Colonic mucosa (tissue), 4 donors: ENCODE measurements around the gene SOX8. TPM values are rescaled to one million over a fixed set of nuclear protein-coding genes. Genes with fewer than 3 reads are reported as not detected.

Experiments
- DNase-seq: peaks from one replicate; pipeline ENCODE4 v3.0.0-alpha.2; 2020
- H3K27ac ChIP-seq: fragments of 200-600 bp; one replicate; pipeline ENCODE4 v1.8.0; 2021
- H3K27me3 ChIP-seq: fragments of 200-600 bp; one replicate; pipeline ENCODE4 v1.8.0; 2021
- H3K36me3 ChIP-seq: fragments of 200-600 bp; one replicate; pipeline ENCODE4 v1.8.0; 2021
- H3K4me1 ChIP-seq: fragments of 200-600 bp; one replicate; pipeline ENCODE4 v1.8.0; 2021; ENCODE audit warnings: mild to moderate bottlenecking
- H3K4me3 ChIP-seq: fragments of 200-600 bp; one replicate; pipeline ENCODE4 v1.8.0; 2021
- H3K9ac ChIP-seq, 2 donors: one replicate each; pipeline ENCODE4 v1.7.0; 2013; ENCODE audit warnings: control low read depth in 2 of 2, low read depth in 2 of 2, low read length in 2 of 2
- H3K9me3 ChIP-seq: fragments of 200-600 bp; one replicate; pipeline ENCODE4 v1.8.0; 2021
- CTCF ChIP-seq: fragments of 200-600 bp; IDR thresholded peaks from one replicate; pipeline ENCODE4 v1.8.0; 2022; ENCODE audit warnings: antibody characterized with exemption, mild to moderate bottlenecking
- intact Hi-C: fragments of 100-400 bp; cut with DNase I; formaldehyde crosslinking; loops from one replicate; pipeline ENCODE4 v1.14.1; 2022
- total RNA-seq, 2 donors: library from RNA; stranded (reverse); fragmentation: NEBNext Ultra II Directional in 1 of 2; extraction: Animal tissue kit (Norgen Biotek cat#: 25700) in 1 of 2; gene quantifications; one replicate each; pipeline ENCODE4 v1.2.1, GENCODE V29; 2021
- donor health status: healthy.
- donor health status: DM: no; HTN: no; CAD: no.
- donor health status: DM: no; HTN: no; CAD: no.

SOX8 gene
- total RNA-seq, 2 donors from 2014 or later, result 0.20 to 0.61 TPM

GRCh38 chr16:984736-985636 lies 3.4 kb downstream of the SOX8 start:
- Histone ChIP-seq H3K36me3 (no peaks in the 10 kb centered on the region), H3K9ac (no peak overlapping the region), H3K27me3 (peaks cover 30% of the 10 kb centered on the region), H3K27ac (no peak overlapping the region), H3K9me3 (no peaks in the 10 kb centered on the region), H3K4me1 (no peaks in the 10 kb centered on the region), H3K4me3 (no peak overlapping the region)
- TF ChIP-seq CTCF, result no peak
- DNase-seq, result no peak
- intact Hi-C loops, result no loop called here

- TF ChIP-seq CTCF, result no peak
- H3K27me3 ChIP-seq, result peaks cover 21% of the 10 kb centered on the region
- no peak overlapping the region for H3K27ac ChIP-seq
- intact Hi-C loops, result no loop called here
- H3K9ac ChIP-seq, result no peak overlapping the region
- no peaks in the 10 kb centered on the region for H3K9me3 ChIP-seq
- no peak overlapping the region for H3K4me3 ChIP-seq
- no peaks in the 10 kb centered on the region for H3K36me3 ChIP-seq
- no peaks in the 10 kb centered on the region for H3K4me1 ChIP-seq
- DNase-seq, result no peak
Measured at GRCh38 chr16:985646-986400, 4.3 kb downstream of the SOX8 start.

GRCh38 chr16:986411-986810 lies 4.8 kb downstream of the SOX8 start:
- Histone ChIP-seq H3K4me3 (no peak overlapping the region), H3K27me3 (peaks cover 21% of the 10 kb centered on the region), H3K27ac (no peak overlapping the region), H3K36me3 (no peaks in the 10 kb centered on the region), H3K4me1 (no peaks in the 10 kb centered on the region), H3K9ac (no peak overlapping the region), H3K9me3 (no peaks in the 10 kb centered on the region)
- TF ChIP-seq CTCF, result no peak
- no peak for DNase-seq
- intact Hi-C loops, result no loop called here

- no peak for DNase-seq
- no peak for TF ChIP-seq CTCF
- Histone ChIP-seq H3K9me3 (no peaks in the 10 kb centered on the region), H3K27ac (no peak overlapping the region), H3K4me1 (no peaks in the 10 kb centered on the region), H3K27me3 (peaks cover 18% of the 10 kb centered on the region), H3K9ac (no peak overlapping the region), H3K36me3 (no peaks in the 10 kb centered on the region), H3K4me3 (no peak overlapping the region)
- intact Hi-C loops, result no loop called here
Measured at GRCh38 chr16:986925-987582, 5.5 kb downstream of the SOX8 start.

- DNase-seq, result no peak
- intact Hi-C loops, result no loop called here
- H3K9me3 ChIP-seq, result no peaks in the 10 kb centered on the region
- no peaks in the 10 kb centered on the region for H3K4me1 ChIP-seq
- TF ChIP-seq CTCF, result no peak
- no peak overlapping the region for H3K9ac ChIP-seq
- H3K36me3 ChIP-seq, result no peaks in the 10 kb centered on the region
- H3K4me3 ChIP-seq, result no peak overlapping the region
- H3K27ac ChIP-seq, result no peak overlapping the region
- H3K27me3 ChIP-seq, result peaks cover 10% of the 10 kb centered on the region
Measured at GRCh38 chr16:987906-988305, 6.3 kb downstream of the SOX8 start.
